ENCODE measurements around the gene FBLIM1.

FBLIM1 gene

DNA sequence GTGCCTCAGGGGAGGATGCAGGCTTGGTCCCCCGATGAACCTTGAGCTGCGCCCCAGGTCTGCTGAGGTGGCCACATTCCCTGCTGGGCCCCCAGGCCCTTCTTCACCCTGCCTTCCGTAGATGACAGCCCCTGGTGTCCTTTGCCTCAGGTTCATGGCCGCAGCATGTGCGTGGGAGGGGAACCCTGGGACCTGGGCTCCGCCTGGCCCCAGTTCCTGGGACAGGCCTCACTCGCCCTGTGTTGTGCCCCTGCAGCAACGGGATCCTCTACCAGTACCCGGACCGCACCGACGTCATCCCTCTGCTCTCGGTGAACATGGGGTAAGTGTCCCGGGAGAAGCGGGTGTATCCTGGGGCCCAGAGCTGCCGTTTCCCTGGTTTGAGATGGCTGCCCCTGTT is 27.7 kb upstream of the FBLIM1 start:
- DNase-seq (ENCODE audit: low read depth in 3 of 3), result no peak

DNA sequence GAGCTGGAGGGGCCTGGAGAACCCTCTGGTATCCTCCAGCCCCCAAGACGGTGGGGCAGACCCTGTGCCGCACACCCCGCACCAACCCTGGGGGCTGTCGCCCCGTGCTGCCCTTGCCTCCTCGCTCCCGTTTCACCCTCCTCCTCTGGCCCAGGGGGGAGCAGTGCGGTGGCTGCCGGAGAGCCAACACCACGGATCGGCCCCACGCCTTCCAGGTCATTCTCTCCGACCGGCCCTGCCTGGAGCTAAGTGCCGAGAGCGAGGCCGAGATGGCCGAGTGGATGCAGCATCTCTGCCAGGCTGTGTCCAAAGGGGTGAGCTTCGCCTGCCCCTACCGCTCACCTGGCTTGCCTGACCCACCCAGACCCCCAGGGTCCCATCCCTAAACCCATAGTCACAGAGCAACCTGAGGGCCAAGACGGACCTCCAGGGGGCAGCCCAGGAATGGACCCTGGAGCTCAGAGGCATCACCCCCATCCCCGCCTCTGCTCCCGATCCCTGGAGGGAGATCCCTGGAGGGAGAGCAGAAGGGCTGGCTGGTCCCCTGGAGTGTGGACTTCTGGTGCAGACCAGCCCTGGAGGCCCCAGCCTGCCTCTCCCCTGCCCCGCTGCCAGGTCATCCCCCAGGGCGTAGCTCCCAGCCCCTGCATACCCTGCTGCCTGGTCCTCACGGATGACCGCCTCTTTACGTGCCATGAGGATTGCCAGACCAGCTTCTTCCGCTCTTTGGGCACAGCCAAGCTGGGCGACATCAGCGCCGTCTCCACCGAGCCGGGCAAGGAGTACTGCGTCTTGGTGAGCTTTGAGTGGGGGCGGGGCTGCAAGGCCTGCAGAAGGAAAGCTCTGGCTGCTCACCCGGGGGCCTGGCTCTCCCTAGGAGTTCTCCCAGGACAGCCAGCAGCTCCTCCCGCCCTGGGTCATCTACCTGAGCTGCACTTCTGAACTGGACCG is 26.6 kb upstream of the FBLIM1 start:
- no peak for DNase-seq (ENCODE audit: low read depth in 3 of 3)

DNA sequence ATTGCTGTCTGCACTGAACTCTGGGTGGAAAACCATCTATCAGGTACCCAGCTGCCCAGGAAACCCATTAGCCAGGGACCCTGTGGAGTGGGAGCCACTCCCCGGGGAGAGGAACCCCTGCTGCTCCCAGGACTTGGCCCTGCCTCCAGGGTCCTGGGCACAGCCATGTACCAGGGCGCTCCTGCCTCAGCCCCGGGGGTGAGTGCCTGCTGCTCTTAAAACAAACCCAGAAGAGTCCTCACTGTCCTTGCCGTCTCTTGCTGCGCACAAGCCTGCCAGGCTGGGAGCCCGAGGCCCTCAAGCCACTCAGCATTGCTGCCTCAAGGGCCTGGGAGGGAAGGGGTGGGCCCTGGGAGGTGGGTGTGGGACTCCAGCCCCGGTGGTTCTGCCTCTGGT is 25.9 kb upstream of the FBLIM1 start:
- DNase-seq (ENCODE audit: low read depth in 3 of 3), result no peak

DNA sequence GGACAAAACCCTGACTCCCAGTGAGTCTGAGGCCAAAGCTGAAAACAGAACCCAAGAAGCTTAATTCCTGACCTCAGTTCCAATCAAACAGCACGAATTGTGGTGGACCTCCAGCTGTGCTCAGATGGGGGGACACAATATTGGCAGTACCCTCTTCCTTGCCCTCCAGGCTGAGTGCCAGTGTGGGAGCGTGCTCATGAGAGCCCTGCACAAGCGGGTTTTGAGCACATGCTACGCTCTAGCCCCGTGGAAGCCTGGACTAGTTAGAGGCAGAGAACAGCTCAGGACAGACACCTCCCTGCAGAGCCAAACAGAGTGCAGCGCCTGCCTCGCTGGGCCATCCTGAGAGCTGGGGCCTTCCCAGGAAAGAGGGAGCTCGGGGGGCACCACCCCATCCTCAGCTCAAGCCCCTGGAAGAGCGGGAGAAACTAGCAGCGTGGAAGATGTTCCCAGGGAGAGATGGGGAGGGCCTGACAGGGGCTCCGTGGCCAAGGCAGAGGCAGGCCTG is 25.3 kb upstream of the FBLIM1 start:
- DNase-seq (ENCODE audit: low read depth in 3 of 3), result no peak

GRCh38 chr1:15733726-15734226 is 24.8 kb upstream of the FBLIM1 start:
- DNase-seq (ENCODE audit: low read depth in 3 of 3), result no peak

GRCh38 chr1:15734296-15734695 is 24.3 kb upstream of the FBLIM1 start:
- DNase-seq (ENCODE audit: low read depth in 3 of 3), result no peak

DNA sequence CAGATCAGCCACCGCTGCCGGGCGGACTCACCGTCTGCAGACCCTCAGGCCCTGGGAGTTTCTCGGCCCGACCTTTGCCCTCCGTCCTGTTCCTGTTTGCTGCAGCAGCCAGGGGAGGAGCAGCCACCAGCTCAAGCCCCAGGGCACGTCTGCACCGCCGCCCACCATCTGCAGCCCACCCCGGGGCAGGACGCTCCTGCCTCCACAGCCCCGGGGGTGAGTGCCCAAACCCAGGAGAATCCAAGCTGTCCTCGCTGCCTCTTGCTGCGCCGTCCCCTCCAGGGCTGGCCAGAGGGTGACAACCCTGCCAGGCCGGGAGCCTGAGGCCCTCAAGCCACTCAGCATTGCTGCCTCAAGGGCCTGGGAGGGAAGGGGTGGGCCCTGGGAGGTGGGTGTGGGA is 23.7 kb upstream of the FBLIM1 start:
- DNase-seq (ENCODE audit: low read depth in 3 of 3), result no peak

- DNase-seq (ENCODE audit: low read depth in 3 of 3), result no peak
Observed at GRCh38 chr1:15735304-15736037, 23.1 kb upstream of the FBLIM1 start.

DNA sequence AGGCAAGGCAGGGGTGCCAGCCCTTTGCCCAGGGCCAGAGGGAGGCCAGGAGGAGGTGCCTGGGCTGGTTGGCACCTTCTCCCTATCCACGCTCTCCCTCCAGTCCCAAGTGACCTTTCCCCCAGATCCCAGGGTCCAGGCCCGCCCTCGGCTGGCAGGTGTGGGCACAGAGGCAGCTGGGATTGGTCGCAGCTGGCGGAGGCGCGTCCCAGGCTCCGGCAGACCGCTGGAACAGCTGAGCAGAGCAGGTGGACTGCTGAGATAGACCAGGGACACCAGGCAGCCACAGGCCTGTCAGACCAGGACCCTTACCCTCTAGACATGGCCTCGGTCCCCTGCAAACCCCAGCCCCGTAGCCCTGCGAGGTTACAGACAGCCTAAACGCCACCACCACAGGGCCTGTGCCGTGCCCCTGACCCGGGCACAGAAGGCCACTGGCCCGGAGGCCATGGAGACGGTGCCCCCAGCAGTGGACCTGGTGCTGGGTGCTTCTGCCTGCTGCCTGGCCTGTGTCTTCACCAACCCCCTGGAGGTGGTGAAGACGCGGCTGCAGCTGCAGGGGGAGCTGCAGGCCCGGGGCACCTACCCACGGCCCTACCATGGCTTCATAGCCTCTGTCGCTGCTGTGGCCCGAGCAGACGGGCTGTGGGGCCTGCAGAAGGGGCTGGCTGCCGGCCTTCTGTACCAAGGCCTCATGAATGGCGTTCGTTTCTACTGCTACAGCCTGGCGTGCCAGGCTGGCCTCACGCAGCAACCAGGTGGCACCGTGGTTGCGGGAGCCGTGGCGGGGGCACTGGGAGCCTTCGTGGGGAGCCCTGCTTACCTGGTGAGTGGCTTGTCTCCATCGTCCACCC is 22.3 kb upstream of the FBLIM1 start, which contains the start of gene SLC25A34:
SLC25A34 (plus strand) TSS at position 221 of the 854 bp plus-strand sequence; CDS start at position 449, 228 bp downstream.
- no peak for DNase-seq (ENCODE audit: low read depth in 3 of 3)

- no peak for DNase-seq (ENCODE audit: low read depth in 3 of 3)
Observed at GRCh38 chr1:15736892-15737261, 21.7 kb upstream of the FBLIM1 start.

DNA sequence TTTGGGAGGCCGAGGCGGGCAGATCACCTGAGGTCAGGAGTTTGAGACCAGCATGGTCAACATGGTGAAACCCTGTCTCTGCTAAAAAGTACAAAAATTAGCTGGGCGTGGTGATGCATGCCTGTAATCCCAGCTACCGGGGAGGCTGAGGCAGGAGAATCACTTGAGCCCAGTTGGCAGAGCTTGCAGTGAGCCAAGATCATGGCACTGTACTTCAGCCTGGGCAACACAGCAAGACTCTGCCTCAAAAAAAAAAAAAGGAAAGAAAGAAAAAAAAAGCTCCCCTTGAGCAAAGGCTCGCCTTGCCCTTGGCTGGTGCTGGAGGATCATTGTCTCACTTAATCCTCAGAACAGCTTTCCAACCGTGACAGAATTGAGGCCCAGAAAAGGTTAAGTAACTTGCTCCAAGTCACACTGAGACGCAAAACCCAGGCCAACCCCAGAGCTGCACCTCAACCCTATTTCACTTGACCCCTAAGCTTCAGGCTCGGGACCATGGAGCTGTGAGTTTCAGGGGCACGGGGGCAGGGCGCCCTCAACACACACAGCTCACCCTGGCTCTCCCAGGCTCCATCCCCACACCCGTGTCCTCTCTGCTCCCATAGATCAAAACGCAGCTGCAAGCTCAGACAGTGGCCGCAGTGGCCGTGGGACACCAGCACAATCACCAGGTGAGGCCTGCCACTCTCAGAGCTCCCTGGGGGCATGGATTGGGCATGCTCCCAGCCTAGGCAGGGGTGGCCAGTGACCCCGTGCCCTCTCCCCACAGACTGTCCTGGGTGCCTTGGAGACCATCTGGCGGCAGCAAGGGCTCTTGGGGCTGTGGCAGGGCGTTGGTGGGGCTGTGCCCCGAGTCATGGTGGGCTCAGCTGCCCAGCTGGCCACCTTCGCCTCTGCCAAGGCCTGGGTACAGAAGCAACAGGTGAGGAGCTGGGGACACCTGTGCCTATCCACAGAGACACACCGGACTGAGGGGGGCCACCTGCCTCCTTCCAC is 21.0 kb upstream of the FBLIM1 start:
- DNase-seq (ENCODE audit: low read depth in 3 of 3), result no peak

GRCh38 chr1:15738416-15739113 is 20.0 kb upstream of the FBLIM1 start:
- DNase-seq (ENCODE audit: low read depth in 3 of 3), result no peak

DNA sequence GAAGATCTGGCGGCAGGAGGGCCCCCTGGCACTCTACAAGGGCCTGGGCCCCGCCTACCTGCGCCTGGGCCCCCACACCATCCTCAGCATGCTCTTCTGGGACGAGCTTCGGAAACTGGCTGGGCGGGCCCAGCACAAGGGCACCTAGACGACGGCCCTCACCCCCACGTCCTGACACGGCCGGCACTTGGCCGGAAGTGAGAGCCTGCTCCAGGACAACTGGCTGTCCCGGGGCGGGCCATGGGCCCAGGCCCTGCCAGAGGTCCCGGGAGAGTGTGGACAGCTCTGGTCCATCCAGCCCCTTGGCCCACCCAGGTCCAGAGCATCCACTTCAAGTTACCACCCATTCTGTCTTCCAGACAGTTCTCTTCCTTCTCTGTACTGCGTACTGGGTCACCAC is 19.3 kb upstream of the FBLIM1 start:
- no peak for DNase-seq (ENCODE audit: low read depth in 3 of 3)

GRCh38 chr1:15739745-15740144 is 18.9 kb upstream of the FBLIM1 start:
- no peak for DNase-seq (ENCODE audit: low read depth in 3 of 3)

- DNase-seq (ENCODE audit: low read depth in 3 of 3), result peak; percentile 37 to 48 (median 40)
Observed at GRCh38 chr1:15740924-15741850, 17.4 kb upstream of the FBLIM1 start.

- no peak for DNase-seq (ENCODE audit: low read depth in 3 of 3)
Observed at GRCh38 chr1:15742339-15742801, 16.2 kb upstream of the FBLIM1 start, which contains the start of gene TMEM82. TMEM82 (plus strand) TSS chr1:15742499; CDS start chr1:15742560, 61 bp downstream.

DNA sequence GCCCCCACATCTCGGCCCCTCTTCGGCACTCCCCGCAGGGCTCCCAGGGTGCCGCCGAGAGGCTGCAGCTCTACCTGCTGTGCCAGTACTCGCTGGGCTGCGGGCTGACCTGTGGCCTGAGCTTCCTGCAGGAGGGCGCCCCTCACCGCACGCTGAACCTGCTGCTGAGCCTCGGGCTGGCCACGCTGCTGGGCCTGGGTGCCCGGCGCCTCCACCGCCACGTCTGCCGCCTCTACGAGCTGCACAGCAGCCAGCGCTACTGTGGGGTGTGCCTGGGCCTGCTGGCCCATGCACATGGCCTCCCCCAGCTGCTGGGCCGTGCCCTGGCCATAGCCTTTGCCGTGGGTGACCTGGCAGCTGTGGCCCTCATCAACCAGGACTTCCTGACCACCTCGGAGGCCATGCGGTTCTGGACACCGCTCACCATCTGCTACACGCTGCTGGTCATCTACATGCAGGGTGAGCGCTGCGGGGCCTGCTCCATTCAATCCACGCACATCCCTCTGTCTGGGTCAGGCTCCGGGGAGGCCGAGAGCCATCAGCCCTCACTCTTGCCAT is 14.4 kb upstream of the FBLIM1 start:
- DNase-seq (ENCODE audit: low read depth in 3 of 3), result no peak

DNA sequence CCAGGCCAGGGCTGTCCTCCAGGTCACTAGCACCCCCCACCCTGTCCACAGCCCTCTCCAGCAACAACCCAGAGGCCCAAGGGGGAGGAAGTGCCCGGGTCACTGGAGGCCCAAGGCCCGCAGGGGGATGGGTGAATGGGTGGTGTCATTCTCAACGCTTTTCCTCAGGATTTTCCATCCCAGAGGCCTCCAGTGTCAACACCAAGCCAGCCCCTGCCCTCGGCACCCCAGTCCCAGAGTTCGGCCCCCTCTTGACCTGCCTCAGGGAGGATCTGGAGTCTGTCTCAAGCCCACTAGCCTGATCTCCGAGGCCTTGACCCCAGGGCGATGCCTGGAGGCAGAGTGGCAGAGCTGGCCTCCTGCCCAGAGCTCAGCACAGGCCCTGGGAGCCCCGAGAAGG is 11.2 kb upstream of the FBLIM1 start:
- no peak for DNase-seq (ENCODE audit: low read depth in 3 of 3)
